ENCODE results near the gene SVOPL.

The SVOPL gene

DNA sequence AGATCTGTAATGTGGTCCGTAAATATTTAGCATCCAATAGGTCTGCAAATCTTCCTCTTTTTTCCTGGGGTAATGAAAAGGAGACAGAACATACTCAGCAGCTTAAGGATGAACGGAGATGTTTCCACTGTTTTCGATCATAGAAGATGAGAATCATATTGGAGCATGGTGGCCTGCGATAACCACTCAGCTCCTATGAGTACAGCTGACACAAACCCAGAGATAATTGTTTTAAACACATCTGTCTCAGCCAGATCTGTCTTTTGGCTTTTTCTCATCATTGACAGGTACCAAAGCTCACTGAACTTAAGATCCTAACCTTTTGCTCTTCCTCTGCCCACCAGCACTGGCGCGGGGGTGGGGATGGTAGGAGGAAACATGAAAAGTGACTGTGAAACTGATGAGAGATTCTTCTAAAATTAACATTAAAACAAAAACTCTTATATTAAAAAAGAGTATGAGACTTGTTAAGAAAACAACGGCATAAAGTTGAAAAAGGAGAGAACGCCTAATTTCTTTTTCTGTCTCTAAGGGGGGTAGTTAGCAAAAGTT, 71.0 kb downstream of the SVOPL start:
- no peak for DNase-seq (ENCODE audit: low read depth)
- TF ChIP-seq, protein P1, sequence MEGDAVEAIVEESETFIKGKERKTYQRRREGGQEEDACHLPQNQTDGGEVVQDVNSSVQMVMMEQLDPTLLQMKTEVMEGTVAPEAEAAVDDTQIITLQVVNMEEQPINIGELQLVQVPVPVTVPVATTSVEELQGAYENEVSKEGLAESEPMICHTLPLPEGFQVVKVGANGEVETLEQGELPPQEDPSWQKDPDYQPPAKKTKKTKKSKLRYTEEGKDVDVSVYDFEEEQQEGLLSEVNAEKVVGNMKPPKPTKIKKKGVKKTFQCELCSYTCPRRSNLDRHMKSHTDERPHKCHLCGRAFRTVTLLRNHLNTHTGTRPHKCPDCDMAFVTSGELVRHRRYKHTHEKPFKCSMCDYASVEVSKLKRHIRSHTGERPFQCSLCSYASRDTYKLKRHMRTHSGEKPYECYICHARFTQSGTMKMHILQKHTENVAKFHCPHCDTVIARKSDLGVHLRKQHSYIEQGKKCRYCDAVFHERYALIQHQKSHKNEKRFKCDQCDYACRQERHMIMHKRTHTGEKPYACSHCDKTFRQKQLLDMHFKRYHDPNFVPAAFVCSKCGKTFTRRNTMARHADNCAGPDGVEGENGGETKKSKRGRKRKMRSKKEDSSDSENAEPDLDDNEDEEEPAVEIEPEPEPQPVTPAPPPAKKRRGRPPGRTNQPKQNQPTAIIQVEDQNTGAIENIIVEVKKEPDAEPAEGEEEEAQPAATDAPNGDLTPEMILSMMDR (IDR thresholded peaks at IDR 0.05; ENCODE audit: control insufficient read depth, extremely low read depth, insufficient read depth), result no peak
- H3K4me3 ChIP-seq (ENCODE audit: low read depth, low read length), result no peak overlapping the region

DNA sequence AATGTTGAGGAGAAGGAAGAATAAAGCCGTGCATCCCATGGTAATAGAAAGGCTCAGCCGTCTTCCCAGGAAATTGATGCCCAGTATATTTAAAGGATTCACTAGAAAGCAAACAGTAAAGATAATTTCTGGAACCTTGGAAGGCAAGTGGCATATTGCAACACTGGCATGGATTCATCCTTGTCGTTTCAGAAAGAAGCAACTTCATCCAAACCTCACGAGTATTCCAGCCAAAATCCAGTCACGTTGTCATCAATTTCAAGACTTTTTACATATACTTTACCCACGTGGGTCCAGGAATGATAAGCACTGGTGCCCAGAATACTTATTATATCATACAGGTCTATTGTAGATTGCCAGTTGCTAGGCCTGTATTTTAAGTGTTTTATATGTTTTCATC, 73.8 kb downstream of the SVOPL start:
- no peak for DNase-seq (ENCODE audit: low read depth)
- TF ChIP-seq, protein P1 (IDR thresholded peaks at IDR 0.05; ENCODE audit: control insufficient read depth, extremely low read depth, insufficient read depth), result no peak
- H3K4me3 ChIP-seq (ENCODE audit: low read depth, low read length), result no peak overlapping the region

DNA sequence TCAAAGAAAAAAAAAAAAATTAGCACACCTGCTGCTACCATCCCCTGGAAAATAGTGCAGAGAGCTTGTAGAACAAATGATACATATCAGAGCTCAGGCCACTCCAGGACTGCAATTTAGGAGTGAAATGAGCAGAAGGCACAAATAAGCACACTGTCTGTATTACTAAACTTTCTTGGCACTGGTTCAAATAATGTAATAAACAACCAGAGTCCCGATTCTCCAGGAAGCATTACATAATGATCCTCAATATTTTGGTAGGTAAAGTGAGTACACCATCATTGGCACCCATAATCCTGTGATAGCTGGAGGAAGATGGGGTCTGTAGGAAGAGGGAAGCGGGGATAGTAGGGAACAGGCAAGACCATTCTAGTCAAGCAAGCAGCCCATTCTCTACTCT, 74.3 kb downstream of the SVOPL start:
- no peak for DNase-seq (ENCODE audit: low read depth)
- no peak overlapping the region for H3K4me3 ChIP-seq (ENCODE audit: low read depth, low read length)
- TF ChIP-seq, protein P1 (IDR thresholded peaks at IDR 0.05; ENCODE audit: control insufficient read depth, extremely low read depth, insufficient read depth), result no peak

DNA sequence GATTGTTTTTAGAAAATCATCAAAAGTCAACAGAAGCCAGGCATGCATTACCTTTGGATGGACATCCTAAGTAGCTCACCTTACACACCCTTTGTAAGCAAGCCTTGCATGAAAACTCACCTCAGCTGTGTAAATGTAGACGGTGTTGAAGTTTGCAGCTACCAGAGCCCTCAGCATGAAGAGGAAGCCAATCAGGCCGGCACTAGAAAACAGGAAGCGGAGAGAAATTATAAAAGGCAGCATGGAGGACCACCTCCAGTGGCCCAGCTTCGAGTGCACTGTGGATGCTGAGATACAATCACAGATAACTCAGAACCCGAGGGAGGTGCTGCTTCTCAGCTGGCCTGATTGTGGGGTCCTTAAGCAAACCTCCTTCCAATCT, 75.3 kb downstream of the SVOPL start:
- TF ChIP-seq, protein P1 (IDR thresholded peaks at IDR 0.05; ENCODE audit: control insufficient read depth, extremely low read depth, insufficient read depth), result no peak
- no peak for DNase-seq (ENCODE audit: low read depth)
- H3K4me3 ChIP-seq (ENCODE audit: low read depth, low read length), result no peak overlapping the region

DNA sequence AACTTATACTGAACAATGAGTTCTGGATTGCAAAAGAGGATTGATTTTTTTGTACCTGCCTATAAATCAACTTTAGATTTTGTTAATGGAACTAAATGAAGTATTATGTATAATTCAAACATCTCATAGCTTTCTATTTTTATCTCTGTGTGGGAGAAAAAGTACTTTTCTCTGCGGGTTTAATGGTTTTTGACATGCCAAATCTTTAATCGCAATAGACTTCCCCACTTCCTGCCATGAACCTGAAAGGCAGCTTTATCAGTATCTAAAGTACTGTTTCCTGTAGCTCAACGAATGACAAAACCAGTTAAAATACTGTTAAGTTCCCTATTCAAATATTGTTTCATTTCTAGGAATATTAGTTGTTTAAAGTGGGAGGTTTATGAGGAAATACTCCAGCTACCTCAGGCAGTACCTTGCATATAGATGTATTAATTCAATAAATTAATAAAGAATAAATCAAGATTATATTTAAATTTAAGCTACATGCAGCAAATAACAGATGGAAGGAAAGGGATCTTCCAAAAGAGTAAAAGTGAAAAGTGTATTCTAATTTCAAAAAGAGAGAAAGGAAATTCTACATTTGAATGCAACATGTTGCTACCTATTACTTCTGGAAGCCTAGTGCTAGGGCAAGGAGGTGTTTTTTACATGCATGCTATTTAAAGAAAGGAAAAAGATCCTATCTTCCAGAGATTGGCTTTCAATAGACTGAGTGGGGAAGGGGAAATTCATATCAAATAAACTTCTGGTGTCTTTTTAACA, 75.9 kb downstream of the SVOPL start:
- no peak overlapping the region for H3K4me3 ChIP-seq (ENCODE audit: low read depth, low read length)
- TF ChIP-seq, protein P1 (IDR thresholded peaks at IDR 0.05; ENCODE audit: control insufficient read depth, extremely low read depth, insufficient read depth), result no peak
- no peak for DNase-seq (ENCODE audit: low read depth)

DNA sequence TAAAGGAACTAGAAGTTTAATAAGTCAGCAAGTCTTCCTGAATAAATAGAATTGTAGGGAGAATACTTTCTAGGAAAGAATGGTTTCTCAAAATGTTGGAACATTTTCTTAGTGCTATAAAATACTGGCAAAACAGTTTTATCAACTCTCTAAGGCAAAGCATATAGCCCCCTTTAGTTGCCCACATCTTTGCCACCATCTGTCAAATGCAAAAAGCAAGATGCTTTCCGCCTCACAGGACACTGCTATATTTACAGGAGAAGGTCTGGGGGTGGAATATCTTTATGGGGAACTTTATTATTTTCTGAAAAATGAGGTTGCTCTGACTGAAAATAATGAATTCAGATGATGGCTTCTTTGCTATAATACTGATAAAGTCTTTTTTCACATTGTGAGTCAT, 78.3 kb downstream of the SVOPL start:
- TF ChIP-seq, protein P1 (IDR thresholded peaks at IDR 0.05; ENCODE audit: control insufficient read depth, extremely low read depth, insufficient read depth), result no peak
- no peak for DNase-seq (ENCODE audit: low read depth)
- H3K4me3 ChIP-seq (ENCODE audit: low read depth, low read length), result no peak overlapping the region

DNA sequence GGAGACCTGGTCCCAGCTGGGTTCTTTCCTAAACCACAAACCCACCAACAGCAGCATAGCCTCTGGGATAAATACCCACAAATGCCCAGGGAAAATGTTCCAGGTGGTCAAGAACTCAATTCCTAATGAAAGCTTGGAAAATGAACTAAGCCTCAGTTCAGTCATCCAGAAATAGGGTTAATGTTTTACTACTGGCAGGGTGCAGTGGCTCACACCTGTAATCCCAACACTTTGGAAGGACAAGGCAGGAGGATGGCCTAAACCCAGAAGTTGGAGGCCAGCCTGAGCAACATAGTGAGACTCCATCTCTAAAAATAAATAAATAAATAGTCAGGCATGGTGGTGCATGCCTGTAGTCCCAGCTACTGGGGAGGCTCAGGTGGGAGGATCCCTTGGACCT, 82.2 kb downstream of the SVOPL start:
- no peak overlapping the region for H3K4me3 ChIP-seq (ENCODE audit: low read depth, low read length)
- DNase-seq (ENCODE audit: low read depth), result no peak
- TF ChIP-seq, protein P1 (IDR thresholded peaks at IDR 0.05; ENCODE audit: control insufficient read depth, extremely low read depth, insufficient read depth), result no peak
